KG1 (cell line): Measurements from ENCODE around the gene CDH12.
"Not testable (repeated sequence)": the region's sequence is repeated elsewhere in the genome, so short reads cannot be mapped to it uniquely, and the experiment has no call there.

Source experiments
- DNase-seq: peaks from one replicate; lab custom pipeline; 2025; lab: John Stamatoyannopoulos, UW

Gene CDH12

DNA sequence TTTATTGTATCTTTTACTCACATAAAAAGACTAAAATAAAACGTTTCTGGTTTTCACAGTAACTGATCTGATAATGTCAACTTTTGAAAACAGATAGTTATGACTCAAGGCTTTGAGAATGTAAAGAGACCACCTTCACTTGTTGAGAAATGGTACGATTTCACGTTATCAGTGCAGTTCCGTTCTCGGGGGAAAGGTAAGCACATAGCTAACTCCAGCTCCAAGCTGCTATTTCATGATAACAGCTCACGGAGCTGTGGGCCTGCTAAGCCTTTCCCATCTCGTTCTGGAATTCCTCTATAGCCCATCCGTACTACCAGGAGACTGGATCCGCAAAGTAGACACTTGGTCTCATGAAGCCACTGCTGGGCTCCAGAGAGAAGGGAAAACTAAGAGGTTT, 701.3 kb downstream of the CDH12 start:
- DNase-seq: not testable (repeated sequence)

GRCh38 chr5:22140418-22140817, 712.7 kb downstream of the CDH12 start:
- not testable (repeated sequence) for DNase-seq

- DNase-seq: not testable (repeated sequence)
Measured at GRCh38 chr5:22139662-22140300, 713.4 kb downstream of the CDH12 start.

GRCh38 chr5:22111320-22111719, 741.8 kb downstream of the CDH12 start:
- DNase-seq: no peak

GRCh38 chr5:22109315-22109714, 743.8 kb downstream of the CDH12 start:
- no peak for DNase-seq

DNA sequence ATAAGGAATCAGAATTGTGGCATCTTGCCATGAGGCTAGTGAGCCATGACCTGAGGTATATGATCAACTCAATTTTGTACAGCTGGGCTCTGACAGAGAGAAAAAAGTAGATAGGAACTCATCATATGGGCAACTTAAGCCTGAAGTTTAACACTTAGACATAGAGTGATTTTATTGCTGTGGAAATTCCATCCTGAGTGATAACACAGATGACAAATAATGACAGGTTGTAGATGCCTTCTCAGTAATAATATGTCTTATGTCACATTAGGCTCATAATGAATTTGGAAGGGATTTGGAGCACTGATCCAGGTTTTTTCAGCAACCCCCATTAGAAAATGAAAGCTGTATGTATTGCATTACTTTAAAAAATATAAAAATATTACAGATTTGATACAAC, 744.6 kb downstream of the CDH12 start:
- DNase-seq: no peak

- no peak for DNase-seq
Measured at GRCh38 chr5:22102823-22103359, 750.3 kb downstream of the CDH12 start.

- DNase-seq: no peak
Measured at GRCh38 chr5:22088517-22088916, 764.6 kb downstream of the CDH12 start.

DNA sequence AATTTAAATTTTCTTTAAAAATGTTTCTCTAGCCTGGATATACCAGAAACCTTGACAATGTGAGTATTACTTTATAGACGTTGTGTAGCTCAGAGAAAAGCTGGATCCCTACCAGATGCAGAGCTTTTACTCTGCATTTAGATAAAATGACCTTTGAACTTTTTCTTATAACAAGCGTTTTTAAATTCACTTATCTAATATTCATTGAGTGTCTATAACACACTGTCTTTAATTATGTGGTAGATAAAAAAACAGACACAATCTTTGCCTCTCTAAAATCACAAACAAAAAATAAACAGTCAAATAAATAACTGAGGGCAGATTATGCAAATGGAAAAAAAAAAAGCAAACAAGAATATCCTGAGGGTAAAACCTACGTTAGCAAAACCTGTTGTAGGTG, 773.6 kb downstream of the CDH12 start:
- no peak for DNase-seq

DNA sequence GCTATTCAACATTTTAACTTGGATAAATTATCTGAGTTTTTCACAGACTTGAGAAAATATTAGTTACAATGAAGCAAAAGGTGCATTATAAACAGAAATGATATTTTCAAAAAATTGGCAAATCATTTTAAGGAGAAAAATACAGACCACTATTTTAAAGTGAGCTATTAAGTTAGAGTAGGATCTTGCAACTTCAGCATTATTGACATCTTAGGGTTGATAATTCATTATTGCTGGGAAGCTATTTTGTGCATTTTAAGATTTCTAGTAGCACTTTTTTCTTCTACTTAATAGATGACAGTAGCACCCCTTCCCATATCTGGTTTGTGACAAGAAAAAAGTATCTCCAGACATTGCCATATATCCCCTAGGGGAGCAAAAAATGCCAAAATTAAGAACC, 774.1 kb downstream of the CDH12 start:
- DNase-seq: no peak

DNA sequence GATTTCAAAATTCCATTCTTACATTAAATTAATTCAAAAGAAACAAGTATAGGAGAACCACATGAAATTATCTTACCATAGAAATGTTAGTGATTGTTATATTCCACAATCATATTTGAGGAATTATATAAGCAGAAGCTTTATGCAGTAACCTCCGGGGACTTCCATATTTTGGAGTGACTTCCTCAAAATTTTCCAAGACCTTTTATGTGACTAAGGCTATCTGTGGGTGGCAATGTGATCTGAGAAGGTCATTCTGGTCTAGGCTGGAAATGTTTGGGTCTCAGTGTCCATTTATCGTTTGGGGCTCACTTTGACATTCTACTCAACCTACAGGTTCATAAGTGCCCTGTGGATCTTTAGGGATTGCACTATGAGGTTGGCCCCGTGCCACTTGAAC, 776.6 kb downstream of the CDH12 start:
- no peak for DNase-seq

DNA sequence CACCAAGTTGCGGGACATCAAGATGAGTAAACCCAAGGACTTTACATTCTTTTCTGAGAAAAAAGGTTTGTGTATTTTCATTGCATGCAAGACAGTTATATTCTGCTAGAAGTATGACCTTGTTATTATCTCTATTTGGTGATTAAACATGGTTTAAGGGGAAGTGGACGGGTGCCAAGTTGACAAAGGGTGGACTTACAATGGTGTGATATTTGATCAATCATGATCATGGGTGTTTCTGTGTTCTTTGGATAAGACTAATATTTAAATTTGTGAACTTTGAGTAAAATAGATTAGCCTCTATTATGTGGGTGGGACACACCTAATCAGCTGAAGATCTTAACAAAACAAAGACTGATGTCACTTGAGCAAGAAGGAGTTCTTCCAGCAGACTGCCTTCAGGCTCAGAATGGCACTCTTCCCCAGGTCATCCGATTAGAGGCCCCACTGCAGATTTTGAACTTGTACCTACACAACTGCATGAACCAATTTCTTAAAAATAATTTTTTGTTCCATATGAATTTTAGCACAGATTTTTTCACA, 782.9 kb downstream of the CDH12 start:
- DNase-seq: no peak

- no peak for DNase-seq
Measured at GRCh38 chr5:22063717-22064116, 789.4 kb downstream of the CDH12 start.

DNA sequence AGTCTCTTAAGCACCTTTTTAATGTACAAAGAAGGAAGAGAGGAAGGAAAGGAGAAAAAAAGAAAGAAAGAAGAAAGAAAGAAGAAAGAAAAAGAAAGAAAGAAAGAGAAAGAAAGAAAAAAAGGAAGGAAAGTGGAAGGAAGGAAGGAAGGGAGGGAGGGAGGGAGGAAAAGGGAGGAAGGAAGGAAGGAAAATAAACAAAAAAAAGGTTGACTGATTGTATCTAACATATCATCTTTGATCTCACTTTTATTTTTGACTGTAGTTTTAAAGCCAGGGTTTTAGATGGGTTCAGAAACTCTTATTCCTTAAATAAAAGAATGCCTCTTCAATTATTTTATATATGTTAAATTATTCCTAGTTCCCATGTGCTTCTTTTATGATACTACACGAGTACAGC, 794.5 kb downstream of the CDH12 start:
- DNase-seq: no peak

- no peak for DNase-seq
Measured at GRCh38 chr5:22057012-22057411, 796.1 kb downstream of the CDH12 start.

GRCh38 chr5:22056601-22057000, 796.5 kb downstream of the CDH12 start:
- no peak for DNase-seq

DNA sequence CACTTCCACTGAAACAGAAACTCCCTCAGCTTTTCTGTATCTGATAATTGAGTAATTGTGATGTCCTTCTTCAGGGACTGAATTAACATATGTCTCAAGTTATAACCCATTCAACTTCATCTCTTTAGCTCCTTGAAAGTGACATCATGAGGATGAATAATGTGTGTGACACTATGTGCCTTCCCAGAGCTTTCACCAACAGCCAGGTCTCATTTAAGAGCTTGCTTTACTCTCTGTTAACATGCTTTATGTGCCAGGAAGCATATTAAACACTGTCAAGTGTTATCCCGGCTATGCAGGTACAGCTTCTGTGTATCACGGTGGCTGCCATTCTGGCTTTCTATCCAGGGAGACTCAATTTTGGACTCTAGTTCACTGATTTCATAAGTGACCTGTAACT, 799.9 kb downstream of the CDH12 start:
- DNase-seq: no peak

DNA sequence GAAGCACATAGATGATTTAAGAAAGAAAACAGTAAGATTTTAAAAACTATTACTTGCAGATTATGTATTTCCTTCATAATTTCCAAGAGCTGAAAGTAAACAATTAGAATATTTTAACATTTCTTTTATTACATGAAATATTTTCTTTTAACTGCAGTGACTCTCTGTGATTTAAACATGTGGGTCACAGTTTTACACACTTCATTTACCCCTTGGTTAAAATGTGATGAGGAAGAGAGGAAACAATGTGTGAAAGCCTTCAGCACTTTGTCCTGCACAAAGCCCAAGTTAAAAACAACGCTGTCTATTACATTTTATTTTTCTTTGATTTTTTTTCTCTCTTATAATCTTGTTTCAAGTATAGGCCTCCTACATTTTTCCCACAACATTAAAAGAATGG, 801.3 kb downstream of the CDH12 start:
- no peak for DNase-seq

DNA sequence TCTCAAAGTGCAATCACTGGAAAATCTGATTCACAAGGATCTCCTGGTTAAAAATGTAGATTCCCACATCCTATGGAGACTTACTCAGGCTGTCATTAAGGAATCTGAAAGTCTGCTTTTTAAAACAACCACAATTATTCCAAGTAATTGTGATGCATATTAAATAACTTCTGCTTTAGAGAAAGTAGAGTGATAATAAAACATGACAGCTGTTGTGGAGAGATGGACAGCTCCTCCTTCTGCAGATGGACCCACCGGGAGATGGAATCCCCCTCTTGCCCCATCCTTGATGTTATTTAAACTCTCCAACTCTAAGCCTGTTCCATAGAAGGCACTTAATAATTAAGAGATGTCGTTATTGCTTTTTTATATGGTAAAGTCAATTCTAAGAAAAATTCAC, 802.2 kb downstream of the CDH12 start:
- DNase-seq: no peak

DNA sequence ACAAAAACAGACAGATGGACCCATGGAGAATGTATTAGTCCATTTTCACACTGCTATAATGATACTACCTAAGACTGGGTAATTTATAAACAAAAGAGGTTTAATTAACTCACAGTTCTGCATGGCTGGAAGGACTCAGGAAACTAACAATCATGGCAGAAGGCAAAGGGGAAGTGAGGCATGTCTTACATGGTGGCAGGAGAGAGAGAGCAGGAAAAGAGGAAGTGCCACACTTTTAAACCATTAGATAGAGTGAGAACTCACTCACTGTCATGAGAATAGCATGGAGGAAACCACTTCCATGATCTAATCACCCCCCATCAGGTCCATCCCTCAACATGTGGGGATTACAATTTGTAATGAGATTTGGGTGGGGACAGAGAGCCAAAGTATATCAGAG, 808.9 kb downstream of the CDH12 start:
- DNase-seq: no peak

DNA sequence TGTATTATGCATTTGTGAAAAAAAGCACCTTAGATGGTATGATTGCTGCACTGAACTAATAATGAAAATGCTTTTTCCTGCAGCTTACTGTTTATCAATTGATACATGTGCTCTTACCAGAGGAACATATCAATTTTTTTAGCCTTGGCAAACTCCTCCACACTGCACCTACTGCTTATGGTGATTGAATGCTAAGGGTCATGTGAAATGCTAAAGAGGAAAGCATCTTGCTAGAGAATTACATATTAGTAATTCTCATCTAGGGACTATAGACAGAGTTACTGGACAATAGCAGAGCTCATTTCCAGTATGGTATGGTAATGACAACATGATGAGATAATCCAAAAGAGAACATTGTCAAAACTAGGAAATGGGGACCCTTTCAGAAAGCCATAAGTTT, 817.1 kb downstream of the CDH12 start:
- no peak for DNase-seq

DNA sequence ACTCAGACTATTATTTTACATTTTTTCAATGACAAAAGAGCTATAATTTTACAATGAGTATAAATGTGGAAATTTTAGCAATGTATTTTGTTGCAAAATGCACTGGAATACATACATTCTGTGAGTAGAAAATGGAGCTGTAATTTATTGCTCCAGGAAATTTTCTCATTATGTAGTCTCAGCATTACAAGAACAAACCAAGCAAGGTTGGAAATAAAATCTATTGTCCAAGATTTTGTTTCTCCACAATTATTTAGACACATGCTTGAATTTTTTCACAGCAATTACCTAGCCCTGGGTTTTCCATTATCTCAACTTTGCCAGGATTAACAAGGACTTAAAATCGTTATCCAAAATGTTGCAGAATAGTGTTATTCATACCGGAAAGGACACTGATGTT, 820.1 kb downstream of the CDH12 start:
- no peak for DNase-seq

- no peak for DNase-seq
Measured at GRCh38 chr5:22023784-22024183, 829.4 kb downstream of the CDH12 start.

DNA sequence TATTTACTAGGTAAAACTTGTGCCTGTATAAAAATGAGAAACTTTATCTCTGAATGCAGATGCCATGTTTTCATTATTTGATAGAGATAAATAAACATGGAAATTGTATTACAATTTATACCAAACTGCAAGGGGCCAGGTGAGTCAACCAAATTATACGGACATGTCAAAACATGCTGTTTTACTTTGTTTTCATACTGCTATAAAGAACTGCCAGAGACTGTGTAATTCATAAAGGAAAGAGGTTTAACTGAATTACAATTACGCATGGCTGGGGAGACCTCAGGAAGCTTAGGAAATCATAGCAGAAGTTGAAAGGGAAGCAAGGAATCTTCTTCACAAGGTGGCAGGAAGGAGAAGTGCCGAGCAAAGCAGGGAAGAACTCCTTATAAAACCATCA, 840.3 kb downstream of the CDH12 start:
- not testable (repeated sequence) for DNase-seq
